Globus pallidus (tissue), 1 donor: ENCODE results near the gene AKAP6.
A peak's percentile ranks its signal among the peaks of the same experiment; 100 is the strongest.

Experiments used
- DNase-seq: peaks from one replicate; pipeline ENCODE4 v3.0.0-alpha.2; 2015; ENCODE audit warnings: low spot score

The AKAP6 gene

DNA sequence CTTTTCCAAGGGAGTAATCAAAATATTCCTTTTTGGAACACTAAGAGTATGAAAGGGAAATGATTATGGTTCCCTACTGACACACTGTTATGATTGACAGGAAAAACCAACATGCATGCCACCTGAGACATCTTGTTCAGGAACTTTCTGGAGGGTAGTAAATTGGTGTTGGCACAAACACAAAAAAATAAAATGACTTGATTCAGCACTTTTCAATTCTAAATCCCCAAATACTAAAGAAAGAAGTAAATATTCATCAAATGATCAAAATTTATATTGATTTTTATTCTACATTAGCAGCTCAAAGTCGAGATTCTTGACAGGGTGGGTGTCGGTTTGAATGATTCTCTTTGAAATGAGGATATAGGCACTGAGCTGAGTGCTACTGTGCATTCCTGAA, 338.2 kb downstream of the AKAP6 start:
- DNase-seq: no peak

DNA sequence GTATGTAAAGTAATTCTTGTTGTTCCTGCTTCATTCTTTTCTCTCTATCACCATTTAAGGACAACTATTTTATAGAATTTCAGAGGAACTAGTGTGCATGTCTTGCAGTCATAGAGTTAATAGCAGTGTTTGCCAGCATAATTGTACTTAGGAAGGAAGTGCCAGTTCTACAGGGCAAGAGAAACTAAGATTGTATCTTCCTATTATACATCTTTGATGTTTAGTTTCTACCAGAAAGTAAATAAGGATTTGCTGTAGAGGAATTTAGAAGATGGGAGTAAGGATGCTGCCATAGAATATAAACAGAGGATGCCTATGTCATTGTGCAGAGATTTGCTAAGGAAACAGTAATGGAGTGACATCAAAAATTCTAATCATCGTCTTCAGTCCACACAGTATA, 338.7 kb downstream of the AKAP6 start:
- DNase-seq: no peak

DNA sequence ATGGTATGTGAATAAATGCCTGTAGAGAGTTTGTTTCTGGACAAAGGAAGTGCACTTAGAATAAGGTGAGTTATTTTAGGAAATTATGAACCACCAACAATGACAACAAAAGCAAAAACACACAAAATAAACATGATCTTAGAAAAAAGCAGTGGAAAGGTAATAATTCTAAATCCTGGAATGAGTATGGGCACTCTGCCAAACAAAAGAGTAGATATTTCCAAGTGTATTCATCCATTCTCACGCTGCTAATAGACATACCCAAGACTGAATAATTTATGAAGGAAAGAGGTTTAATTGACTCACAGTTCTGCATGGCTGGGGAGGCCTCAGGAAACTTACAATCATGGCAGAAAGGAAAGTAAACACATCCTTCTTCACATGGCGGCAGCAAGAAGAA, 340.3 kb downstream of the AKAP6 start:
- no peak for DNase-seq

DNA sequence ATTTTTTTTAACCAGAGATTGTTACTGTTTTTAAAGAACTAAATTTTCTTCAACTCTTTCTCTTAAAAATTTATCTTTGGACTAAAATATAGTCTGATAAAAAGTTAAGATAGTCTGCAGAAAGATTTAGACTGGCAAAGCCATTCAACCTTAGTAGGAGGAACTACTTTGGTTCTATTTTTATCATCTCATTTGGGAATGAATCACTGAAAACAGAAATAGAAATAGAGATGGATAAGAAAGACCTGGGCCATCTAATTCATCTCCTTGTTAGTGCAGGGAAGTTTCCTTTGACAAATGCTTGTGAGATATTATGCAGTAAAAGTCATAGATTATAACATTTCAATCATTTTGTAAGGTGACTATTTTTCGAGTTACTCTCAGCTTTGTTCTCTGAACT, 346.3 kb downstream of the AKAP6 start:
- no peak for DNase-seq

DNA sequence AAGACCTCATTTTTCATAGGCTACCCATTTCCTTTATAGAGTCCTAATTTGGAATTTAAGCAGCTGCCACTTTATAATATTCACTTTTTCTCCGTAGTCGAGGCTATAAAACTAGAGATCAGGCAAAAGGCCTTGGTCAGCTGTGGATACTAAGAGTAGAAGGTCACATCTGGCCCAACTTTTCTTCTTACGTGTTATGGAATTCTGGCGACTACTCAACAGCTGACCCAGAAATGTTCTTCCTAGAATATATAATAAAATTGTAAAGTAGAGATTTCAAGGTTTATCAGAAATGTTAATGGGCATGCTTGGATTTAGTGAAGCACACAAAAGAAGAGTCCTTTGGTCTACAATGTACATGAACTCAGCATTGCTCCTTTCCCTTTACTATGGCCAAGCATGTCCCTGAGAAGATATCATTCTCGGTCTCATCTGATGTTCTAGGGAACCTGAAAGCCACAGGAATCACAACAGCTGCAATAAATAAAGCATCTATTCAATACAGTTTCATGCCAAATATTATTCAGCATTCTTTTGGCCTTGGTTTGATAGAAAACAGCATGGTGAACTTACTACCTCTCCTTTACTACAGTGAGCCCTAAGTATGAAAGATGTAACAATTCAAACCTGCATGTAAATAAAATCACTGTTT, 348.2 kb downstream of the AKAP6 start:
- no peak for DNase-seq

DNA sequence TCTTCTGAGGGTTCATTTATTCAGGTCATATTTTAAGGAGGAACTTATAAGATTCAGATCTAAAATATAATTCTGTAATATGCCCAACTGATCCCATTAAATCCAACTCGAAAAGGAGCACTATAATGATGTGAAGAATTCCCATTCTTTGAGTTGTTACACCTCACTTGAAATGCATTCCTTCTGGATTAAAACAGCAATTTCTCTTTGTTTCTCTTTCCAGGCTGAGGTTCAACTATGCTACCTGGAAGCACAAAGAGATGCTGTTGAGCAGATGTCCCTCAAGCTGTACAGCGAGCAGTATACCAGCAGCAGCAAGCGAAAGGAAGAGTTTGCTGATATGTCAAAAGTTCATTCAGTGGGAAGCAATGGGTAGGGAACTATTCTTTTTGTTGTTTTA, 349.0 kb downstream of the AKAP6 start:
- DNase-seq: no peak

DNA sequence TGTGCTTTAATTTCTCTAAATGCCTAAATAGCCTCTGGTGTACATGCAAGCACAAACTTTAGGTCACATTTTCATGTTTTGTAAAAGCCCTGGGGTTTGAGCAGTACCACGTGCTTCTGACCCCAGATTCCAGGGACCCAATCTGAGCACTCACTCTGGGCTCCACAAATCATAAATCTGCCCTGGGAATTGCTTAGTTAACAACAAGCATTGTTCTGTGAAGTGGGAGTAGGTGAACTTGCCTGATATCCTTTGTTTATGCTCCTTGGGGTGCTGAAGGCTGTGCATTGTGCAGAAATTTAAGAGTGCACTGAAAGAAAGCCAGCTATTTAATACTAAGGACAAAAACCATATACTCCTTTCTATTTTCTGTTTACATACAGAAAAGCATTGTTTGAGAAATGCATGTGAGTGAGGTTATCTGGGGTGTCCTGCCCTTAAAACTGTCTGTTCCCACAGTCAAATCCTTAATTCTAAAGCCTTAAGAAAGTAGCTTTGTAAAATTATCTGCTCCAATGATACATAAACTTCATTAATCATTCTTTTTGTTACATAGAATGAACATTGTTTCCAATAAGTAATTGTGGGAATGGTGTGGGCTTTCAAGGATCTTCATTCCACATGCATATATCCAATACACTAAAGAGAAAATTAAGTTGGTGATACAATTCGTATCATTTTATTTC, 351.0 kb downstream of the AKAP6 start:
- DNase-seq: no peak

DNA sequence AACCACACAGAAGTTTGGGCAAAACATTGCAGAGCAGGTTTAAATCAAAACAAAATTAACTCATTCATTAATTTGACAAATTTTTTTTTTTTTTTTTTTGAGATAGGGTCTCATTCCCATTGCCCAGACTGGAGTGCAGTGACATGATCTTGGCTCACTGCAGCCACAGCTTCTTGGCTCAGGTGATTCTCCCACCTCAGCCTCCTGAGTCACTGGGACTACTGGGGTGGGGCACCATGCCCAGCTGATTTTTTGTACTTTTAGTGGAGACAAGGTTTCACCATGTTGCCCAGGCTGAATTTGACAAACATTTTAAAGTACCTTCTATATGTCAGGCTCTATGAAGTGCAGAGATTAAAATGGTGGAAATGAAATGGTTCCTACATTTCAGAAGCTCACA, 352.5 kb downstream of the AKAP6 start:
- no peak for DNase-seq

DNA sequence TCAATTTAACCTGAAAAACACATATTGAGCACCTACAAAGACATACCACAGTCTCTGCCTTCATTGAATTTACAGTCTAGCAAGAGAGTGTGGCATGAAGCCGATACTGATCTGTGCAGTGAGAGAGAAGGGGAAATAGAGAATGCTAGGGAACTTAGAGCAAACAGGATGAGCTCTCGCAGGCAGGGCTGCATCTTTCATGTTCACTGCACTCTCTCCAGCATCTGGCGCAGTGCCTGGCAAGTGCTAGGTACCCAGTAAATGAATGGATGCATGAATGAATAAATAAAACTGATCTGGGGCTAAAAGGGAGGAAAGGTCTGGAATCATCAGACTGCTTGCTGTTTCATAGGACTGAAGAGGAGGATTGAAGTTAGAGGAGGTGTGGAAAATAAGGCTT, 353.1 kb downstream of the AKAP6 start:
- no peak for DNase-seq

DNA sequence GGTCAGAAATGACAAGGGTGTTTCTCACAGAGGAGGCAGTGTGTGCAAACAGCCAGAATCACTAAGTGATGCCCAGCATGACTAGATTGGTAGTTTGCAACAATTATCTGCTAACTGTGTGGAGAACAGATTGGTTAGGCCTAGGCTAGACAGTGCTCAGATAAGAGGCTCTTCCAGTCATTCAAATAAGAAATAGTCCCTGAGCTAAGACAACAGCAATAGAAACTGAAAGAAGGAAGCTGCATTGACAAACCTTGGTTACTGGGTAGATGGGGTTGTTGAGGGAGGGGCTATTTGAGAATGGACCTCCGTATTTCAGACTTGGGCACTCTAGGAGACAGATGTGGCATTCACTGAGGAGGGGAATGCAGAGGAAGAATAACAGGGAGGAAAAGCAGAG, 354.6 kb downstream of the AKAP6 start:
- no peak for DNase-seq

DNA sequence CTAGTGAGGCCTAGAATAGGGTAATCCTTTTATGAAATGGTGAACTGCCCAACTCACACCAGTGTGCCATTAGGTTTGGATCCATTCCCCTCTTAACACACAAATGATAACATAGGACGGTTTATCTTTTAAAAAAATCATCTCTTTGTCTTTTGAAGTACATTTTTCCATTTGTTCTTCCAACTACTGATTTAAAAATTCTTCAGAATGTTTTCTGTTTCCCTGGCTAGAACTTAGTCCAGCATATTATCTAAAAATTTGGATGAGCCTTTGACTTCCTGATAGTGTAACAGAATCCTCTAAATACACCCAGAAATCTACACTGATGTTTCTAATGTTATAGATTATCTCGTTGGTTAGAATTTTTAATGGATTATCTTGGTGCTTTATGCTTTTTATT, 359.8 kb downstream of the AKAP6 start:
- DNase-seq: no peak

DNA sequence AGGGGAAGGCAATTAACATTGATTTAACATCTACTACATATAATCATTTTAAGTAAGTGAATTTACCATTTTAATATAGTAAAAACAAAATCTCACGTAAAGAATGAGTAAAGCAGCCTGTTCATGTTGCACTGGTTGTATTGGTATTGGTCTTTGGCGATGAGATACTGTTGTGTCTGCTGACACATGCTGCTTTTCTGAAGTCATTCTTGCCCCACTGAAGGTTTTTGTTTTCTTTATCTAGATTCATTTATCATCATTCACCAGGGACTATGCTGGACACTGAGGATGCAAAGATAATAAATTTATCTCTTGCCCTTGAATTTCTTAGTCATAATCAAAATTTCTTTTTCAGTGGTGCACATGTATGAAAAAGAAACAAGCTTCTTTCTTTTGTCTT, 363.3 kb downstream of the AKAP6 start:
- no peak for DNase-seq

DNA sequence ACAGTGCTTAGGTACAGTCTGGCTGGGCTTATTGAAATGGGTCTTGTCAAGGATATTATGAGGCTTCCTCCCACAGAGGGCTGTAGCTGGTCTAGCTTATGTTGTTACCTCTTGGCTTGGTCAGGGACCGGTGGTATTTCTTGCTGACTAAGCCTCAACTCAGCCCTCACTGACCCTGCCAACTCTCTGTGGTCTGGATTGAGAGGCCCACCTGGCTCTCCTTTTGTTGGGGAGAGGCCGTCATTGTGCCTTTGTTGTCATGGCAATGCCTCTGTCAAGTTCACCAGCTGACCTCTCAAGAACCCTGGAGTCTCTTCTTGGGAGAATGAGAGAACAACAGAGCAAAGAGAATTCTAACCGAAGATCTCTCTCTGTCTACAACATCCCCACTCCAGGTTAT, 364.0 kb downstream of the AKAP6 start:
- DNase-seq: no peak

DNA sequence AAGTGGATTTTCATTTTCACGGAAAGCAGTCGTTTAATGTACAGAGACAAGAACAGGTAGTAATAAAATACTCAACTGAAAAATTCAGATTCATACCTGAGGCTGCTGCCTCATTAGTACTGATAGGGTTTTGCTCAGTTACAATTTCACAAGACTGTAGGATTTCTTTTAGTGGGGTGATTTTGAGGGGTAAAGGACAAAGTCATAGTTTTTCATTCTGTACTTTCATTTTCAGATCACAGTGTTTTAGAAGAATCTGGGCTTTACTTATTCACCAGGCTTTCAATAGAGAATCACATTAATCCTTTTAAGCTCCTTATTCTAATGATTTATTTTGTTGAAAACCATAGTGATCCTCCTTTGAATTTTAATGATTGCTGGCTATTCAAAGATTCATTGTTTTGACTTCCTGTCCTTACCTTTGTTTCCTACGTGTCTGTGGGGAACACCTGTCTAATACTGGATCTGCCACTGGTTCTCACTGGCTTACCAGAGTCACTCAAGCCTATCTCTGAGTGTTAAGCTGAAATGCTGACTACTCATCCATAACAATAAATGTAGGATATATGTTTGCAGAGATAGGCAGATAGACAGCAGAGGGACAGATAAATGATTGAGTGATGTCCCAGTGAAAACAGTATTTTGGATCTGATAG, 365.8 kb downstream of the AKAP6 start:
- DNase-seq: no peak

DNA sequence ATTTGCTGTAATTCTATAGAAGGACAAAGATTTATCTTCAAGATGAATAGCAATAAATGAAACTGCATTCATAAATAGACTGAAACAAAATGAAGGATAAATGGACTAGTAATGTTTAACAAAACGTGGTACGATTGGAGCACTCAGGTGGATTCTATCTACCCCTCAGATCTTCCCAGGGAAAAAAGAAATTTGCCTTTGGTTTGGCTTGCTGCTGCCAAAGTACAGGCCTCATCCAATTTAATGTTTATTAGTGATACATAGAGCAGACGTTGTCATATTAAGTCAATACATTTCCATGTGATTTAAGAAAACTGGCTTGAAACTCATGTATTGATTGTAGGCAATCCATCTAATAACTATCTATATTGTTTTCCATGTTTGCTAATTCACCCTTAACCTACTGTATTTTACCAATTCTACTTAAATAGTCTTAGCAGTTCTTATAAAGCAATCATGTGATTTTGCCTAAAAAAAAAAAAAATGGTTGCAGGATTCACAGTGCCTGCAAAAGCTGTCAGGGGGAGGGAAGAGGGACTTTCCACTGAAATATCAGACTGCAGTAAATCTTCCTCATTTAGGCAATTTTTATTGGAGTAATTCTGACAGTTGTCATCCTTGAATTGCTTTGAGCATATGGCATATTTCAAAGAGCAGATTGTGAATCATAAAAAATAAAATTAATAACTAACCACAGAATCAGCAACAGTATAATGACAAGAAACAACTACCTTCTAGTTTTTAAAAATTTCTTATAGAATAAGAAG, 367.4 kb downstream of the AKAP6 start:
- no peak for DNase-seq

DNA sequence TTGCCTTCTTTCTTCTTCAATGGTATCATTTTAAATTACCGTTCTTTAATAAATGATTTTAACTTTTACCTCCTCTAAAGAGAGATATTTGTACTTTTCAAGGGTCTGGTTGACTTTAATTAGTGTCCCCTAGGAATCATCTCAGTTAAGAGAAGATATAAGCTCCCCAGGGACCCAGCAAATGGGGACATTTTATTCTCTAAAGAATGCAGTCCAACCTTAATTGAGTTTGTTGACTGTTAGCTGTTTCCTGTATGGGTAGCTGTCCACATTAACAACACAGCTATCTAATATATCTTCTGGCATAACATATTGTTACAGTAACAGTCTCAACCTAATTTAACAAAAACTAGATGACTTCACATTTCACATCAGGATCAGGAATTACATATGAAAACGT, 368.0 kb downstream of the AKAP6 start:
- no peak for DNase-seq

DNA sequence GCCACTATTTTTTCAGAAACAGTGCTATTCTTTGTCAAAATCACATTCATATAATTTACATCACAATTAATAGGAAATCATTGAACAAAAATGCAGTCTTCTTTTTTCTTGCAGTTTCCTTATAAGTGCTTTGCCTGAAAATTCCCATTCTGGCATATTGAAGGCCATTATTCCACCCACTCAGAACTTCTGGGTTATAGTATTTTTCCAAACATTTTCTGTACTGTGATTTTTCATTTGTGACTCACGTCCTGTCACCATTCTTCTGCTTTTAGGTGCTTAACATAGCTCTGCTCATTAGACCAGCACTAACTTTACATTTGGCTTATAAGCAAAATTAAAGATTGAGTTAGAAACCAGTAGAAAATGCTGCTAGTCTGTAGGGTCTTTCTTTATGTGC, 368.6 kb downstream of the AKAP6 start:
- no peak for DNase-seq

DNA sequence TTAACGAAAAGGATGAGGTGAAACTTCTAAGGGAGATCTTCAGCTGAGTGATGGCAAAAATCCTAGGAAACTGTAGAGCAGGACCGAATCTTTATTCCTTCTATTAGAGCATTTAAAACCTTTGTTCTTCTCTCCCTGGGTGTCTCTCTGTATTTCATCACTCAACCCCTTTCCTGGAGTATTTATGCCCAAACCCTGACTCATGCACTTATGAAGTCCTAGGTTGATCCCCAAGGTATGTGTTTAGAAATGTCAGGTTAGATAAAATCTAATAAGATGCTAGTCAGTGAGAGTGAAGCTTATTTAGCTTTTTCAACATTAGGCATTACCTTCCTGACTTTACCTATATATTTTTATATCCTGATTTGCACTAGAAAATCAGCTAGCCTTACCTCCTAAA, 369.7 kb downstream of the AKAP6 start:
- no peak for DNase-seq

DNA sequence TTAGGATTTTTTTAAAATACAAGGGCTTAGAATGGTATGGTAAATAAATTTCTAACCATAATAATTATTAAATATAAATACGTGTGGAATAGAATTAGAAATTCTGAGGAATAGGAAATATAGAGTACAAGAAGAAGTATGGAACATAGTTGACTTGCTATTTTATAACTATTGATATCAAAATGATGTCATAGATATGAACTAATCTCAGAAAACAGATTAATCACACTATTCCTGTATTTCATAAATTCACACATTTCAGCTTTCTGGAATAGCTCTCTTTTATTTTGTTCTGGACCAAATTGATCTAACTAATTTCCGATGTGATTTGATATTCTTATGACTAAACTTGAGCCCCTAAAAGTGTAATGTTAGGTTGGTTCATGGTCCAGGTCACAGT, 372.4 kb downstream of the AKAP6 start:
- no peak for DNase-seq

DNA sequence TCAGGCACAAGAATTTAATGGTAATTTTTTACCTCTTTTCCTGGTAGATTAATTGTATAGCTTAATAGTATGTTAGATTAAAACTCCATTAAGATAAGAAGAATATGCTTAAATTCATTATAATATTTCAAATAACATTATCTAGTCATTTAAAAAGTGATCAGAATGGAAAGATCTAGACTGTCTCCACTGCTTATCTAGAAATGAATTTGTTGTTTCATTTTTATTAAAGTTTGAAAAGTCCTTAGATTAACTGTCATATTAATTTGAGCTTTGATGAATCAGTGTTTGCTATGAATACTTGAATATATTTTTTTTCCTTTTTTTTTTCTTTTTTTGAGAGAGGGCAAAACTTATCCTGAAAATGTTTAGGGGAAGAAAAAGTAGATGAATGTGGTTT, 373.0 kb downstream of the AKAP6 start:
- no peak for DNase-seq

DNA sequence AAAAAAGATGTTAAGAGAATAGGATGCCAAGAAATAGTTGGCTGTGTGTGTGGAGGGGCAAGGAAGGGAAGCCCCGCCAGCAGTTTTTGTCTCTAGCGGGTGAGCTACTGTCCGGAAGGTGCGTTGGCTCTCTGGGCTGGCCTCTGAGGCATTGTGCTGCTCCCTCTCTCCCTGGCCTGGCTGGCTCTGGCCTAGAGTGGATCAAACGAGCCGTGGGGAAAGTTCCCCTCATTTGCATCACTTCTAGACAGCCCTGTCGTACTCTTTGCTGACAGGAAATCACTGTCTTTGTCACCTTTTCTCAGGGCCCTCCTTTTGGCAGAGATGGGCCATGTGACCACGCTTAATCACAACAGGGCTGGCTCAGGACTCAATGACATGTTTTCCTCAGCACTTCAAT, 373.5 kb downstream of the AKAP6 start:
- peak; percentile 72 for DNase-seq

DNA sequence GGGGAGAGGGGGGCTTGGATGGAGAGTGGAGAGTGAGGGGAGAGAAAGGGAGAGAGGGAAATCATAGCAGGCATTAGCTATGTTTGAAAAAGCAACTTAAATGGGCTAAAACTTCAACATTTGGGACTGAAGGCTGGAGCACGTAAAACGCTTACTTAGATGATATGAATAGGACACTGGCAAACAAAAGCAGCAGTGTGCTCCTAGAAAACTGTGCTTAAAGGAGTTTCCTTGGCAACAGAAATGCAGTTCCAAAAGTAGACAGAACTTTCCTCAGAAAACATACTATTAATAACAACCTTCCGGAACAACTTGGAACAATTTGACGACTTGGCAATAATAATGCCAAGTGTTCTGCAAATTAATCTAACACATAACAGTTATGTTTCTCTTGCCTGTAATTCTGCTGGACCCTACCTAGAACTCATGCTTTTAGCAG, 374.1 kb downstream of the AKAP6 start:
- peak; percentile 74 for DNase-seq
